ENCODE measurements around the gene LRRIQ1.
"Not testable (repeated sequence)": the region's sequence is repeated elsewhere in the genome, so short reads cannot be mapped to it uniquely, and the experiment has no call there.

The LRRIQ1 gene

DNA sequence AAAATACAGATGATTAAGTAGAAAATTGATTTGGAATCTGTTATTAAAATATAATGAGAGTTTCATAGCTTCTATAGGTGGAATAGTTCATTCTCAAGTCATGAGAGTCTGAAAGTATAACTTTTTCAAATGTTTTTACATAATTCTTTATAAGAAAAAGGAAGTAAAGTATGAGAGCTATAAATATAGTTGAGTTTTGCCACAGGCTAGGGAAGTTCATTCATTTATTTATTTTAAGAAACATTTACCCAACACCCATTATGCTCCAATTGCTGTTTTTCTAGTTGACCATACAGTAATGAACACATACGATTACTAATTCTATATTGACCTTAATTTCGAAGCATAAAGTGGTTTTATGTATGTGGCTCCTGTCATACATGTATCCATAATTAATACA lies 24.8 kb downstream of the LRRIQ1 start:
- no peak for DNase-seq (ENCODE audit: low spot score)

DNA sequence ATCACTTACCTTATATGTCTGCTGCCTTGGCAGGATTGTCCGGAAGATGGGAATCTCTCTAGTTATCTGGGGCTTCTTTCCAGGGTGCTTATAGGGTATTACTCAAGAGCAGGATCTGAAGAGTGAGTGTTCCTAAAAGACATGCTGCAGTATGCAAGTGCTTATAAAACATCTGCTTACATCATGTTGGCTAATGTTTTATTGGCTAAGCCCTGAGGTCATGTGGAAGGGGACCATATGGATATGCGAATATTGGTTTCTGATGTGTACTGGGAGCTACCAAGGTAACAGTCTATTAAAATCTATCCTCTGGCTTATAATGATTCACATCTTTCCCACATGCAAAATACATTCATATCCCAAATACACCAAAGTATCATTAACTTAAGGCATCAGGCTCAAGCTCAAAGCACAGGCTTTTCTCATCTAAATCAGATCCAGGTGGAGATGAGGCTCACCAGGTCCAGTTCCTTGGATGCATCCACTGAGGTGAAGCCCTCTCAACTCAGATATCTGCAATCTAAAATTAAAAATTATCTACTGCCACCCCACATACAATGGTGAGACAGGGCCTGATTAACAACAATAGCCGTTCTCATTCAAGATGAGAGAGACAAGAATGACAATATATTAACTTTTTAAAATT lies 29.8 kb downstream of the LRRIQ1 start:
- no peak for DNase-seq (ENCODE audit: low spot score)

DNA sequence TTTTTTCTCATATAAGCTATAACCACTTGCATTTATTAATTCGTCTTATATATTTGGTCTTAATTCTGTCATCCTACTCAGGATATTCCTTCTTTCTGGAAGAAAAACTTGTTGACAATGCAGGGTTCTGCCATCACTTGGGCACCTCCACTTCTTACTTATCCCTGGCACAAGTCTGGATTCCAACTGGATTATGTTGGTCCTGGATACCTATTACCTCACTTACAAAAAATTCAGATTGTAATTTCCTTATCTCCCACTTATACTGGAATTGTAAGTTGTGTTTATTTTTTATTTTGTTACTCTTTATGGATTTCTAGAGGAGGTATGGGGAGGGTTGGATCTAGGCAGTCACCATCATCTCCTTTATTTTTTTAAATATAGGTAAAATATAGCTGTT lies 36.7 kb downstream of the LRRIQ1 start:
- no peak for DNase-seq (ENCODE audit: low spot score)

- no peak for DNase-seq (ENCODE audit: low spot score)
Observed at GRCh38 chr12:85076688-85077430, 40.7 kb downstream of the LRRIQ1 start.

DNA sequence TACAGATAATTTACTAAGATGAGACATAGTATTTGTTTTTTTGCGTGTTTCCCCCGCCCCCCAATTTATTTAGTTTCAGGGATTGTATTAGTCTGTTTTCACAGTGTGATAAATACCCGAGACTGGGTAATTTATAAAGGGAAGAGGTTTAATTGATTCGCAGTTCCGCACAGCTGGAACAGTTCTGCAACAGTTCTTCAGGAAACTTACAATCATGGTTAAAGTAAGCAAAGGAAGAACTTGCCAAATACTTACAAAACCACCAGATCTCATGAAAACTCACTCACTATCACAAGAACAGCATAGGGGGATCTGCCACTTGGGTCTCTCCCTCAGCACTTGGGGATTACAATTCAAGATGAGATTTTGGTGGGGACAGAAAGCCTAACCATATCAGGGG lies 48.9 kb downstream of the LRRIQ1 start:
- DNase-seq (ENCODE audit: low spot score), result no peak

- DNase-seq (ENCODE audit: low spot score), result no peak
Observed at GRCh38 chr12:85089792-85090191, 53.6 kb downstream of the LRRIQ1 start.

- DNase-seq (ENCODE audit: low spot score), result no peak
Observed at GRCh38 chr12:85092814-85093370, 56.7 kb downstream of the LRRIQ1 start.

GRCh38 chr12:85095501-85095900 lies 59.4 kb downstream of the LRRIQ1 start:
- no peak for DNase-seq (ENCODE audit: low spot score)

GRCh38 chr12:85130646-85131045 lies 94.5 kb downstream of the LRRIQ1 start:
- DNase-seq (ENCODE audit: low spot score), result no peak

DNA sequence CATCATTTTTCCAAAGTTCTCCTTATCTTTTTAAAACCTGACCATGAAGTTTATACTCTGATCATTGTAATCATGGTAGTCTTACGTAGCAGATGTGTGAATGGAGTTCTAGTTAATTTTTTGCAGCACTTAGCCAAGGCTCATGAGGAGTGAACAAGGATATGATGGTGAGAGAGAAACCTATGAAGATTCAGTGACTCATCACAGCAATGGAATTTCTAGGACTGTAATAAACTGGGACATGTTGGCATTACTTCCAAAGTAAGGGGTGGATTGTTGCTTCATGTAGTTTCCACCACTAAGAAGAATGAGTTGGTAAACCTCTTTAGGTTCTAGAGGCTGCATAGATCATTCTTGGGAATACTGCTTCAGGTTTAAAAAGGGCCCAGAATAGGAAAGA lies 102.7 kb downstream of the LRRIQ1 start:
- no peak for DNase-seq (ENCODE audit: low spot score)

DNA sequence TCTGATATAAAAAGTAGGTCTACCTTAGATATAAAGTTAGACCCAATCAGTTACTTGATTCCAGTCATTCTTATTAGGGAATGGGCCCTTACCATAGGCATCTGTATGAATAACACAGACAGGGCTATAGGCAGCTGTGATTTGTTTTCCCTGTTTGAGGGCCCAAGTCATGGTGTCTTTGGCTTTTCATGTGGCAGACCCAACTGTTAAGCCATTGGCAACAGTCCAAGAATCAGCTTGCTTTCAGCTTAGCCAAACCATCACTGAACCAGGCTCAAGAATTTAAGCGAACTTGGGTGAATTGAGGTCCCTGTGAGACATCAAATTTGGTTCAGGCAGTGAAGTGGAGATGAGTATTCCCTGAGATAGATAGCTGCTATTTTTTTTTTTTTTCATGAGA lies 111.2 kb downstream of the LRRIQ1 start:
- DNase-seq (ENCODE audit: low spot score), result no peak

- no peak for DNase-seq (ENCODE audit: low spot score)
Observed at GRCh38 chr12:85152311-85152729, 116.2 kb downstream of the LRRIQ1 start.

DNA sequence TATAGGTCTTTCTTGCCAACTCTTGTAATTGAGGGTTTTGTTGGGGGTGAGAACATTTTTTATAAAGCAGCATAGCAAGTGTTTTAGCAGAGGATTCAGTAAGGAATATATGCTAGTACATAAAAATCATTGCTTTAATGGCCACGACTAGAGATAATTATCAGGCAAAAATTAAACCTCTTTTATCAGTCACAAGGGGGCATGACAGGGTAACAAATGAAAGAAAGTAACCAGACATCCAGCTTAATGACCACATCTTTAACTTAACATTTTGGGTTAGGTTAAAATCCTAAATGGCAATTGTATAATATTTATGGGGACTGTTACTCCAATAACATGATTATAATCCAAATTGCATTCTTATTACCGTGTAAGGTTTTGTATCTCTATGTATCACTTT lies 119.6 kb downstream of the LRRIQ1 start:
- no peak for DNase-seq (ENCODE audit: low spot score)

GRCh38 chr12:85156569-85156968 lies 120.4 kb downstream of the LRRIQ1 start:
- DNase-seq (ENCODE audit: low spot score), result no peak

DNA sequence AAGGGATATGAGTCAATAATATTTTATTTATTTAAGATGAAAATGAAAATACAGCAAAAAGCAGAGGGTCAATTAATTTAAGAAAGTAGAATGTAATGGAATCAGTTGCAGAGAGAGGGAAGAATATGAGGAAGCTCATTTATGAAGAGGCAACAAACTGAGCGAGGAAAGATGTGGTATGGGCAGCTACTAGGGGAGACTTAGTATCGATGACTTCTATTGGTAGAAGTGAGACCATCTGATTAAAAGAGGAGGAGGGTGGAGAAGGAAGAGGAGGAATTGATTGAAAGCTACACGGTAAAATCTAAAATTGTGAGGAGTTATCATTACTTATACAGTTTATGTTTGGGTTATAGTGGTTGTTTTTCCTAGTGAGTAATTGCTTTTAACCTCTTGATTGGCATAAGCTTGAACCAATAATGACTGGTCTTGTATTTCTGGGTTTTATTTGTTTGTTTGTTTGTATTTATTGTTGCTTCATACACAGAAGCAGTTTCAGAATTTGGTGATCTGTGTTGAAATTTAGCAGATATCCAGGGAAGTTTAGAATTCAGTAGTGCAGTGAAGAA lies 121.0 kb downstream of the LRRIQ1 start:
- DNase-seq (ENCODE audit: low spot score), result no peak

DNA sequence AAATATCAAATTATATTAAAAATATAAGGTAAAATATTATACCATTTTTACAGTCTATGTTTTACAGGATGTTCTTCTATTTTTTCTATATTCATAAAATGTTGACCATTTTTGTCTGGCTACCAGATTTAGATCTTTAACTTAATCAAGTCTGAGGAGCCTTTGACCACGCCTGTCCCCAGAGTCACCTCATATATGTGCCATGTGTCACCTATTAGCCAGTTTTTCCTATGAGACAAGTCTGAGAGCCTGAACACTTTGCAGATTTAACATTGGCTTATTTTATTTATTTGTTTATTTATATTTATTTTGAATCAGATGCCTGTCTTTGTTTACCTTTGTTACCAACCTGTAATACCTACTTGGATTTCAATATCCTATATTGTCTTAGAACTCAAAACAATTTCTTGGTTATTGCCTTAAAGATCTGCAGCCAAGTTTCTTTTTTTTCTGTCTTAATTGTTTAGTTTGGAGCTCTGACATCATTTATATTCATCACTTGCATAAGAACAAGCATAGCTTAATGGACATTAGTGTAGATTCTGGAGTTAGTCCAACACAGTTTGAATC lies 127.7 kb downstream of the LRRIQ1 start:
- DNase-seq (ENCODE audit: low spot score), result no peak

- no peak for DNase-seq (ENCODE audit: low spot score)
Observed at GRCh38 chr12:85179680-85180270, 143.6 kb downstream of the LRRIQ1 start.

DNA sequence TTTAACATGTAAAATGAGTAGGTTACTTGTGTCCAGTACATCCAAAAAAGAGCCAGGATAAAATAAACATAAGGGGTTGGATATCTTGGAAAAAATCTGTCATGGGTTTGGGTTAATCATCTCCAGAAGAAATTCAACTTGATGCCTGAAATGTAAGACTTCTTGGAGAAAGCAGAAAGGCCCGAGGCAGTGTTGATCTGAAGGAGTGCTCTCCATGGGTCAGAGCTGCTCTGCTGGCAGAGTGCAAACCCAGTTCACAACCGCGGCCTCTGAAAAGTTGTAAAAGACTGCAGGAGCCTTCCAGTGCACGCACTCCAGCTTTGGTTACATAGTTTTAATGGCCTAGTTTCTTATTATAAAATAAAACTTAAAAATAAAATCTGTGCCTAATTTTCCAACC lies 146.5 kb downstream of the LRRIQ1 start:
- no peak for DNase-seq (ENCODE audit: low spot score)

DNA sequence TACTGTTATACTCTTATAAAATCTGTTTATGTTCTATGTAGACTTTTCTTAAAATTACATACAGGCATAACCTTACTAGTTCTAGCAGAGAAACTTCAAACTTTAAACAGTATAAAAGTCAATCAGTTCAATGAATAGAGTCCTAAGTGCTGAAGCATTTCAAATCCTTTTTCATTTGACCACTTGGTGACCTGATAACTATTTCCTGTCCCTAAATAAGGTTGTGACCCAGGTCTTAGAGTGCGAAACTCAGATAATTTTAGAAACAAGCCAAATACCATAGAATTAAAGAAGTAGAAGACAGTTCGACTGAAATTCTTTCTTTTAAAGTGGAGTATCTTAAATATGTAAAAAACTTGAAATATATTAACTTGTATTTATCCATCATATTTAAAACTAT lies 147.7 kb downstream of the LRRIQ1 start:
- no peak for DNase-seq (ENCODE audit: low spot score)

- DNase-seq (ENCODE audit: low spot score), result no peak
Observed at GRCh38 chr12:85186236-85186635, 150.1 kb downstream of the LRRIQ1 start.

DNA sequence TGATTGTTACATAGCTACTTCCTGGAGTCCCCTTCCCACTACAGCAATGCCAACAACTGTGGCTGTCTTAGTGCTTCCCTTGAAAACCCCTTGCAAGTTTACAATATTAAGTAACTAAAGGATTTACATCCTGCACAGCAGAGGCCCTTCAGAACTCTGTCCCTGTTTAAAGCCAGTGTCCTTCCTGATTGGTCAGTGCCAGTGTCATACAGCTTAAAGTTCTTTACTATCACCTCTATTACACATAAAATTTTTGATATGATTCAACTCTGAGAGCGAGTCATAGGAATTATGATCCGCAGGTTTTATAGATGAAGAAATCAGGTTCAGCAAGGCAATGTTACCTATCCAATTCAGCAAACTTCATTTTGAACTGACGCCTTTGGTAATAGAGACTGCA lies 152.5 kb downstream of the LRRIQ1 start:
- DNase-seq (ENCODE audit: low spot score), result no peak

GRCh38 chr12:85190728-85191127 lies 154.6 kb downstream of the LRRIQ1 start:
- no peak for DNase-seq (ENCODE audit: low spot score)

GRCh38 chr12:85203809-85204208 lies 167.7 kb downstream of the LRRIQ1 start:
- DNase-seq (ENCODE audit: low spot score), result not testable (repeated sequence)

Data from CD4-positive, alpha-beta T cell treated with Interleukin-2 at 100 ng/mL for 4 hours (primary cell).